Measurements from ENCODE around the gene BCAS3.

GRCh38 chr17:61070649-61071048 lies 393.0 kb downstream of the BCAS3 start:
- TF ChIP-seq POLR2A (IDR thresholded peaks at IDR 0.05) (no peak), CTCF (IDR thresholded peaks at IDR 0.05 in 4 of 5, conservative IDR thresholded peaks at IDR 0.05 in 1 of 5) (no peak)
